HG02678 (cell line): Measurements from ENCODE around the gene VTCN1.
"Not testable (repeated sequence)": the region's sequence is repeated elsewhere in the genome, so short reads cannot be mapped to it uniquely, and the experiment has no call there.

Source experiments
- ATAC-seq: cut with Tn5 transposase; IDR thresholded peaks from one replicate; pipeline ENCODE4 v1.9.1; 2021; ENCODE audit warnings: mild to moderate bottlenecking, moderate library complexity; ENCODE audit not compliant: unreplicated experiment

The VTCN1 gene

GRCh38 chr1:117210831-117211261 is at the start of gene VTCN1:
VTCN1 (minus strand) TSS chr1:117210927; CDS start chr1:117210855, 72 bp downstream.
- ATAC-seq = no peak

DNA sequence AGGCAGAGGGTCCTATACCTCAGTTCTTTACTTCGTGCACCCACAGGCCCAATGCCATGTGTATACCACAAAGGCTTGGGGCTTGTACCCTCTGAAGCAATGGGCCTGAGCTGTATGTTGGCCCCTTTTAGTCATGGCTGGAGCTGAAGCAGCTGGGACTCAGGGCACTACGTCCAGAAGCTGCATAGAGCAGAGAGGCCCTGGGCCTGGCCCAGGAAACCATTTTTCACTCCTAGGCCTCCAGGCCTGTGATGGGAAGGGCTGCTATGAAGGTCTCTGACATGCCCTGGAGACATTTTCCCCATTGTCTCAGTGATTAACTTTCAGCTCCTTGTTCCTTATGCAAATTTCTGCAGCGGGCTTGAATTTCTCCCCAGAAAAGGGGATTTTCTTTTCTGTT is 48.1 kb upstream of the VTCN1 start:
- ATAC-seq = no peak

DNA sequence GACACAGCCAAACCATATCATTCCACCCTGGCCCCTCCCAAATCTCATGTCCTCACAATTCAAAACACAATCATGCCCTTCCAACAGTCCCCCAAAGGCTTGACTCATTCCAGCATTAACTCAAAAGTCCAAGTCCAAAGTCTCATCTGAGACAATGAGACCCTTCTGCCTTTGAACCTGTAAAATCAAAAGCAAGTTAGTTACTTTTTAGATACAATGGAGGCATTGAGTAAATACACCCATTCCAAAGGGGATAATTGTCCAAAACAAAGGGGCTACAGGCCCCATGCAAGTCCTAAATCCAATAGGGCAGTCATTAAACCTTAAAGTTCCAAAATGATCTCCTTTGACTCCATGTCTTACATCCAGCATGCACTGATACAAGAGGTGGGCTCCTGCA is 47.3 kb upstream of the VTCN1 start:
- ATAC-seq = not testable (repeated sequence)

- ATAC-seq = no peak
Measured at GRCh38 chr1:117257291-117257690, 46.6 kb upstream of the VTCN1 start.

- ATAC-seq = no peak
Measured at GRCh38 chr1:117250061-117250606, 39.4 kb upstream of the VTCN1 start.

GRCh38 chr1:117244971-117245370 is 34.2 kb upstream of the VTCN1 start:
- ATAC-seq = no peak

DNA sequence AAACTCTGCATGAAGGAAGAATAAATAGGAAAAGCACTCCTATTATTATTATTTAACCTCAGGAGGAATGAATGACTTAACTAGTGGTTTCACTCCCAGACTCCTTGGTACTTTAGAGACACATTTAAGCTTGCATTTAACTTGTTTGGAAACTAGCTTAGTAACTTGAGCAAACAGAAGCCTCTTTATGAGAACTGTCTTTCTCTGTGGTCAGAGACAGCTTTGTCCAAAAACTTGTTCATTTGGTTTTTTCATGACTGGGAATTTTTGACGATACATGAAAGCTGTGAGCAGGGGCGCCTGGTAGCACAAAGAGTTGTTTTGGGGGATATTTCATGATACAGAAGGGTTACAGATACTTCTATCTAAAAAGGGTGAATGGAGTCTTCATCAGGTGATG is 33.6 kb upstream of the VTCN1 start:
- ATAC-seq = no peak

GRCh38 chr1:117241512-117241911 is 30.8 kb upstream of the VTCN1 start:
- ATAC-seq = no peak

DNA sequence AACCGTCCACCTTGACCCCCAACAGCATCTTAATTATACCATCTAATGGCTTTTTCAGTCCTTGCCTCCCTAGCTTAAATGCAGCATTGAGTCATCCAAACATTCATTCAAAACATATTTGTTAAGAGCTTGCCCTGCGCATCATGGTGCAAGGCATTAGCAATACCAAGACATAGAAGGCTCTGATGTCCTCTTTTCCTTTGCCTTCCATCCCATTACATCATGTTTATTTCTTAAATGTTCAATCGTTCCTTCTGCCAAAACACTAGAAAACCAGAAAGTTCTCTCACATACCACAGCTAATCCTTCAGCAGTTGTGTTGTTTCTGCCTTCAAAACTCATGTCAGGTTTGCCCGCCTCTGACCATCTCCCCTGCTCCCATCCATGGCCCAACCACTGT is 29.8 kb upstream of the VTCN1 start:
- ATAC-seq = no peak

DNA sequence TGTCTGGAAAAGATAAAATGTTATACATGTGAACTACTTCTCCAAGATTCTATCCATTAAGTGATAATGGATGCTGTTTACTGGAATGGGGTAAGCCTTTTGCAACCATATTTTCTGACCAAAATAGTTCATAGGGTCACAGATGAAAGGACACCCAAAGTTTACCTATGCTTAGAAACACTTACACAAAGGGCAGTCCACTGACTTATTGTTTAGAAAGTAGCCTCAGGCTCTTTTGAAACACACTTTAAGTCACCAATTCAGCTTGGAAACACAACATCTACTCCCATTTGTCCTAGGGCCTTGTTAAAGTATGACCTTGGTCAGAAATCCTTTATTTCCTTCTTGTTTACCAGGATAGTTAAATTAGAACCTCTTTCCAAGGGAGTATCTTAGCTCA is 28.7 kb upstream of the VTCN1 start:
- ATAC-seq = no peak

DNA sequence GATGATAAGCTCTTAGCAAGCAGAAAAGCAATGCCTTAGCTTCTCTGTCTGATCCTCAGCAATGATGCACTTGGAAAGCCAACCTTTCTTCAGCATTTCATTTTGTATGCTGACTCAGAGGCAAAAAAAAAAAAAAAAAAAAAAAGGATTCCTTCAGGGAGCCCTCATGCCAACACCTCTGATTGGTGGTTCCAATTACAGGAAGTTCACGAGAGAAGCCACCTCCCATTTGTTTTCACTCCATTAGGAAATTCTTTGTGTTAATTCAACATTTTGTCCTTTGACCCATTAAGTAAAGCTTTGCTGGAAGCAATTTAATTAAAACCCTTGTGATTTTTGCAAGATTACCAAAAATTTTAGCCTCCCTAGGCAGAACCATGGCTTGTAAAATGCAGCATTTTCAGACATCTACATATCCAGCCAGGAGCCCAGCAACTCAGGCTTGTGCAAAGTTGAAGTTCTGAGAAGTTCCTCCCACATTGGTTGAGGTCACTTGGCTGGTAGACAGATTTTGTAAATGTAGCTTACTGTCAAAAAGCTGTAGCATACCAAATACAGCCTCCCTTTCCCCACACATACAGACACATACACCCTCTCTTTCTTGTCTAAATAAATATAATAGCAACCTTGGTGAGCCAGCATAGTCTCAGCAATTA is 27.1 kb upstream of the VTCN1 start:
- no peak for ATAC-seq

DNA sequence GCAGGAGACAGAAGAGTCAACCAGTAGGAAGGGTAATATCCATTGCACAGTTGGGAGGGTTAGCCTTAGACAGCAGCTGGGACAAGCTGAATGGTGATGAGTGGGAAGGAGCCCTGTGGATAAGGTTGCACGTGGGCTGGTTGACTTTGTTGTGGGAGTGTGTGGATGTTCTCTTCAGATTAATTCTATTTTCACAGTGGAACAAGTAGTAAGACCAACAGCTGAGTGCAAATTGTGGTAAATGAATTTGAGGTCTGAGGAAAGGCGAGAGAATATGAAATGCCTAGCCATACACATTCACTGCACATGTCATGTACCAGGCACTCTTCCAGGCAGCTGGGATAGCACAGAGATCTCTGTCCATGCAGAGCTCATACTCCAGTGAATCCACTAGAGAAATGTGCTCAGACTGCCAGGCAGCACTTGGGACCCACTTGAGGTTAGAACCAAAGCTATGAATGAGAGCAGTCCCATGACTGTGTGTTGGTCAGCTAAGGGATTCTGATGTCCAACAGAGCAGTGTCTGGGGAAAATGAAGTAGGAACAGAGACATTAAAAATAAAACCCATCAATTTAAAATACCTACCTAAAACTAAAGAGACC is 25.2 kb upstream of the VTCN1 start:
- ATAC-seq = no peak

GRCh38 chr1:117232531-117232930 is 21.8 kb upstream of the VTCN1 start:
- no peak for ATAC-seq

DNA sequence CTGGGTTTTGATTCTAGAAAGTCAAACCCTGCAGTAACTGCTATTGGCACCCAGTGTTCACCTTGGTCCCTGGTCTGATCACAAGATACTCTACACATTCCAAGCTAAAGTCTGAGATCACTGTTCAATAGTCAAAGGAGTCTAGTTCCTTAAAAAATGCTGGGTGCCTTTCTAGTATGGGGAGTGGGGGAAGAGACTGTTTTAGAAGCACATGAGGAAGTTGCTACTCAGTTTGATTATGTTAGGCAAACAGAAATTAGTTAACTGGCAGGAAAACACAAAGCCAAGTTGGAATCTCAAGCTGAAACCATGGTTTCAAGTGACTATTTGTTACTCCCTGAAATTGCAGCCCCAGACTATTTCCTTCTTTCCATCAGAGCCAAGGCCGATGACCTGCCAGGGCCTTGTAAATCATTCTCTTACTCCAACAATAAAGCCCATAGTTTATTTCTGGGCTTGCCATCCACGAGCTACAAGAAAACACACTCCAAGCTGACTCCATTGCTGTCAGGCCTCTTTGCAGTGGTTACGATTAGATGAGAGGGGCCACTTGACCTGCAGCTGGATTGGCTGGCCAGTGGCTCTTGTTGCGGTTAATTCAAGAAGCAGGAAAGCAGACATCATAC is 21.1 kb upstream of the VTCN1 start:
- no peak for ATAC-seq

DNA sequence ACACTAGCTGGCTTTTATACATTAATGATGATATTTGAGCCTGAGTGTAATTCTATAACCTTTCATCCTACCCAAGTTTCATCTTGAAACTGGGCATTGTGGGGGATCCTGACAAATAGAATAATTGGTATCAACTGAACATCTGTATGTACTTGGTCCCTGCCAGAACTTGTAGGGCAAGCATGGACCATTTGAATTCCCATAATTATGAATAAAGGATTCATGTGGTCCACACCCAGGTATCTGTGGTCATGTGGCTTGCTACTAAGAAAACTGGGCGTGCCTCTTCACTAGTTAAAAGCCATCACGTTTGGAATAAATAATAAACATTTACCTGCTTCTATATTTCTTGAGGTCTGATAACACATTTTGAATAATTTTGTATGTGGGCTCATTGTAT is 20.6 kb upstream of the VTCN1 start:
- ATAC-seq = no peak

DNA sequence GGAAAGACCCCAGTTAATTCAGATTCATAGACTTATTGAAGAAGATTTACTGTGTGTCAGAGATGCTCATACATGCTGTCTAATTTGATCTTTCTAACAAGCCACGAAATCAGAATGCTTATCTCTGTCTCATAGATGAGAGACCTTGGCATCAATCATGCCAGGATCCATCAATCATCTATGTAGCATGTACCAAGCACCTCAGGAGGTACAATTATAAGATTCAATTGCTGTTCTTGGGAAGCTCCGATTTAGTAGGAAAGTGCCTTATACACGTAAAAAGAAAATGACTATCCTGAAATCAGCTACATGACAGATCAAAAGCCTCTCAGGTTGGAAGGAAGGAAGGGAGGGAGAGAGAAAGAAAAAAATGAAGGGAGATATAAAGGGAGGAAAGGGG is 18.5 kb upstream of the VTCN1 start:
- no peak for ATAC-seq

GRCh38 chr1:117225931-117226330 is 15.2 kb upstream of the VTCN1 start:
- no peak for ATAC-seq

DNA sequence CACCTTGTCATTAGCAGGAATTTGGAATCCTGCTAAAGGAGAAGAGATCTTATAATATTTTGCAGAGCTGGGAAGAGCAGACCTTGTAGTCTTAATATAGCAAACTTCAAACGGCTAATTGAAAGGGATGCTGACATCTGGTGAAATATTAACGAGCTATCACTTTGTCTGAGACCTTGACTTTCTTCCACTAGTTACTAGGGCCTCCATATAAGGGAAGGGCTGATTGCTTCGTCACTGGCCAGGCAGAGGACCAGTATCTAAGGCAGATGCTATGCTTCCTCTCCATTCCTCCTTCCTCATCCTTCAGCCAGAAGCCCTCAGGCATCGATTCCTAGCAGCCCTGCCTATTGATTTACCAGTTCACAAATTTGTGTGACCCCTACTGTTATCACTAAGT is 6.0 kb upstream of the VTCN1 start:
- no peak for ATAC-seq

GRCh38 chr1:117215733-117216462 is 5.2 kb upstream of the VTCN1 start:
- no peak for ATAC-seq

GRCh38 chr1:117215019-117215418 is 4.3 kb upstream of the VTCN1 start:
- no peak for ATAC-seq

DNA sequence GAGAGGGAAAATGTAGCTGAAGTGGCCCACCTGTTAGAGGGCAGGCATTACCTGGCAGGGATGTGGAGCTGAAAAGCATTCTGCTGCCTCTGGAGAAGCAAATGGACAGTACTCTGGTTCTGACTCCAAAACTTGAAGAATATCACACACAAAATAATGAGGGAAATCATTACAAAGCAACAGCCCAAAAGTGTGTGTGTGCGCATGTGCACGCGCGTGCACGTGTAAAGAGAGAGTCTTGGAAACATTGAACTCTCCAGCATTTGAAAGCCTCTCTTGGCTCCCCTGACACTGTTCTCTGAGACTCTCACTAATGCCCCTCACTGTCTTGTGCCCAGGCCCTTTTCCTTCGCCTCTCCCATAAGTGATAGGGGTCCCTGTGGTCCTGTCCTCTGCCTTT is 2.3 kb upstream of the VTCN1 start:
- no peak for ATAC-seq

DNA sequence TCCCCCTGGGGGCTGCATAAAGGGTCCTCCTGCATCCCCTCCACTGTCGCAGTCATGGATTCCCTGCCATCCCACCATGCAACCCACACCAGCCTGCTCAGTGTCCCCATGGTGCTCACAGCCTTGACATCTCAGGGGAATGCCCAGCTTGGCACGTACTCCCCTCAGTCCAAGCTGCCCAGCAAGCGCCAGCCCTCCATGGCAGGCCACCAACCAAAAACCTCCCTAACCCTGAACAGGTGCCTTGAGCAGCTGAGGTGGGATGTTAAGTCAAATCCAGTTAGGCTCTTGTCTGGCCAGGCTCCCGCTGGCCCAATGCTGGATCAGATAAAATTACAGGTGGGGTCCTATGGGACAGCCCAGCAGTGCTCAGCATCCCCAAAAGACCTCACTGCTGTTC is 341 bp downstream of the VTCN1 start:
- ATAC-seq = no peak
